CD4-positive, CD25-positive, alpha-beta regulatory T cell (primary cell): ENCODE results near the gene TMEM74B. TPM values are rescaled to one million over a fixed set of nuclear protein-coding genes. Genes with fewer than 3 reads are reported as not detected.

ENCODE experiments used
- ATAC-seq, 2 donors: fragments of 150-1000 bp; cut with Tn5 transposase; one replicate each; pipeline ENCODE4 v1.10.0; 2021; ENCODE audit warnings: low read depth in 2 of 2, moderate number of reproducible peaks in 2 of 2, moderate library complexity in 1 of 2
- DNase-seq, 3 donors: peaks; one replicate each; pipeline versions ENCODE4 v3.0.0 to v3.0.0-alpha.2; 2012 to 2022; ENCODE audit warnings: mixed read lengths in 1 of 3
- H3K27ac ChIP-seq: one replicate; pipeline ENCODE4 v1.7.0; 2013; ENCODE audit warnings: mild to moderate bottlenecking, low read length; ENCODE audit not compliant: insufficient read depth, poor library complexity, severe bottlenecking
- H3K27me3 ChIP-seq: one replicate; pipeline ENCODE4 v1.7.0; 2013; ENCODE audit warnings: low read length; ENCODE audit not compliant: control insufficient read depth, insufficient read depth
- H3K36me3 ChIP-seq: one replicate; pipeline ENCODE4 v1.7.0; 2013; ENCODE audit warnings: mild to moderate bottlenecking, low read length, moderate library complexity; ENCODE audit not compliant: control insufficient read depth, insufficient read depth
- H3K4me1 ChIP-seq: 2 replicates; pipeline ENCODE4 v1.7.0; 2013; ENCODE audit warnings: mild to moderate bottlenecking, low read length; ENCODE audit not compliant: insufficient read depth, control insufficient read depth, poor library complexity, severe bottlenecking
- H3K4me3 ChIP-seq: one replicate; pipeline ENCODE4 v1.7.0; 2013; ENCODE audit warnings: low read depth, mild to moderate bottlenecking, low read length, moderate library complexity
- H3K9me3 ChIP-seq, 2 experiments: 1 replicate in 1 of 2; 2 replicates in 1 of 2; pipeline ENCODE4 v1.7.0; 2013; ENCODE audit warnings: low read length in 2 of 2, mild to moderate bottlenecking in 1 of 2, moderate library complexity in 1 of 2; ENCODE audit not compliant: control insufficient read depth in 2 of 2
- H3K27ac Mint-ChIP-seq, 3 donors: one replicate each; pipeline ENCODE4 v1.8.0; 2020 to 2022; ENCODE audit warnings: mild to moderate bottlenecking in 3 of 3, mixed read lengths in 3 of 3, moderate library complexity in 2 of 3
- H3K27me3 Mint-ChIP-seq: one replicate; pipeline ENCODE4 v1.8.0; 2022; ENCODE audit warnings: mild to moderate bottlenecking, mixed read lengths
- H3K36me3 Mint-ChIP-seq: one replicate; pipeline ENCODE4 v1.8.0; 2020; ENCODE audit warnings: mixed read lengths
- H3K4me1 Mint-ChIP-seq, 4 donors: one replicate each; pipeline ENCODE4 v1.8.0; 2020 to 2022; ENCODE audit warnings: mixed read lengths in 4 of 4, mild to moderate bottlenecking in 1 of 4
- H3K4me3 Mint-ChIP-seq, 4 donors: one replicate each; pipeline ENCODE4 v1.8.0; 2020 to 2022; ENCODE audit warnings: mild to moderate bottlenecking in 4 of 4, mixed read lengths in 4 of 4, moderate library complexity in 3 of 4
- H3K9me3 Mint-ChIP-seq, 7 donors: one replicate each; pipeline ENCODE4 v1.8.0; 2020 to 2022; ENCODE audit warnings: mixed read lengths in 7 of 7, mild to moderate bottlenecking in 3 of 7, moderate library complexity in 2 of 7
- polyA plus RNA-seq, 4 donors: library from polyadenylated mRNA; unstranded; fragments of 300-500 nt; fragmentation: Illumina TruSeq; gene quantifications; one replicate each; pipeline ENCODE4 v1.2.3, GENCODE V29; 2021
- total RNA-seq: library from RNA; stranded (reverse); gene quantifications from one replicate; pipeline ENCODE4 v1.2.3, GENCODE V29; 2022

TMEM74B gene
- total and polyA plus RNA-seq, 5 donors from 2014 or later = not detected

- Mint-ChIP-seq H3K27ac (no peak overlapping the region), H3K9me3 (peaks cover 0 to 1% (median 0%) of the 10 kb centered on the region in 7 donors), H3K4me1 (no peaks in the 10 kb centered on the region), H3K36me3 (no peaks in the 10 kb centered on the region), H3K27me3 (peaks cover 6% of the 10 kb centered on the region), H3K4me3 (no peak overlapping the region)
- Histone ChIP-seq H3K4me1 (no peaks in the 10 kb centered on the region), H3K27me3 (peaks cover 3% of the 10 kb centered on the region), H3K27ac (no peak overlapping the region), H3K9me3 (no peaks in the 10 kb centered on the region), H3K4me3 (no peak overlapping the region), H3K36me3 (no peaks in the 10 kb centered on the region)
- ATAC-seq = no peak
- no peak for DNase-seq
Observed at GRCh38 chr20:1191299-1191698, 6.5 kb upstream of the TMEM74B start.

DNA sequence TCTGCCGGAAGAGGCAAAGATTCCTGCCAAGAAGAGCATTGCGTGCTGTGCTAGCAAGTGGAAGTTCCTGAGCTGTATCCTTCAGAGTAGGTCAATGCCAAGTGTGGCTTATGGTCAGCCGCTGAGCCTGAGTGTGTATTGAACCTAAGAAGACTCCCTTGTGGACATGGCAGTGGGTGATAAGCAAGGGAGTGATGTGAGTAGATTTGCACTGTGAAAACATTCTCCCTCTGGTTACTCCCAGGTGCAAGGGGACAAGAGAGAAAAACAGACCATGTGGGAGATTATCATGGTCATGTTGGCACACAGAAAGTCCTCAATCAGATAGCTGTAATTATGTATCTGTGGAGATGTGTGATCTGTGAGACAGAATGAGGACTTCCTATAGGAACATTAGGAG is 6.1 kb upstream of the TMEM74B start:
- Histone ChIP-seq H3K9me3 (no peaks in the 10 kb centered on the region), H3K27ac (no peak overlapping the region), H3K27me3 (peaks cover 5% of the 10 kb centered on the region), H3K4me3 (no peak overlapping the region), H3K4me1 (no peaks in the 10 kb centered on the region), H3K36me3 (no peaks in the 10 kb centered on the region)
- H3K9me3 Mint-ChIP-seq = peaks cover 0 to 1% (median 0%) of the 10 kb centered on the region in 7 donors
- H3K36me3 Mint-ChIP-seq = no peaks in the 10 kb centered on the region
- peaks cover 11% of the 10 kb centered on the region for H3K27me3 Mint-ChIP-seq
- ATAC-seq (no peak), DNase-seq (no peak)
- no peak overlapping the region for H3K4me3 Mint-ChIP-seq
- H3K27ac Mint-ChIP-seq = no peak overlapping the region
- H3K4me1 Mint-ChIP-seq = peaks cover 0 to 4% (median under 1%) of the 10 kb centered on the region in 4 donors

- no peaks in the 10 kb centered on the region for H3K36me3 Mint-ChIP-seq
- no peak overlapping the region for H3K27ac Mint-ChIP-seq
- H3K4me3 Mint-ChIP-seq = peak overlapping the region in 2 of 4 donors; percentile 10
- H3K27me3 Mint-ChIP-seq = peaks cover 12% of the 10 kb centered on the region
- DNase-seq (no peak), ATAC-seq (no peak)
- no peaks in the 10 kb centered on the region for H3K9me3 Mint-ChIP-seq
- peaks cover 0 to 5% (median under 1%) of the 10 kb centered on the region in 4 donors for H3K4me1 Mint-ChIP-seq
- Histone ChIP-seq H3K4me3 (no peak overlapping the region), H3K9me3 (no peaks in the 10 kb centered on the region), H3K27ac (no peak overlapping the region), H3K36me3 (no peaks in the 10 kb centered on the region), H3K27me3 (peaks cover 5% of the 10 kb centered on the region), H3K4me1 (peaks cover 4% of the 10 kb centered on the region)
Observed at GRCh38 chr20:1189827-1190226, 5.0 kb upstream of the TMEM74B start.

DNA sequence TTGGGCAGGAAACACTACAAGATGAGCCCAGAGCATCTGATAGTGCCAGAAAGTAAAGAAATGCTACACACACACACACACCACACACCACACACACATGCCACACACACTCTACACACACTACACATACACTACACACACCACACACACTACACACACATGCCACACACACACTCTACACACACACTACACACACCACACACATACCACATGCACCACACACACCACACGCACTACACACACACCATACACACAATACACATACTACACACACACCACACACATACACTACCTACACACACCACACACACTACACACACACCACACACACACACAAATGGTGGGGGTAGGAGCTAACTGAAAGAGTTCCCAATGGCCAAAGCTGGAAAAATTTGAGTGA is 3.6 kb upstream of the TMEM74B start:
- H3K36me3 ChIP-seq = no peaks in the 10 kb centered on the region
- ATAC-seq = no peak
- no peaks in the 10 kb centered on the region for H3K36me3 Mint-ChIP-seq
- no peaks in the 10 kb centered on the region for H3K9me3 Mint-ChIP-seq
- no peak for DNase-seq
- H3K4me3 ChIP-seq = no peak overlapping the region
- no peak overlapping the region for H3K4me3 Mint-ChIP-seq
- H3K27ac Mint-ChIP-seq = no peak overlapping the region
- H3K27ac ChIP-seq = no peak overlapping the region
- H3K27me3 Mint-ChIP-seq = peaks cover 24% of the 10 kb centered on the region
- H3K9me3 ChIP-seq = no peaks in the 10 kb centered on the region
- H3K4me1 ChIP-seq = peaks cover 9% of the 10 kb centered on the region
- H3K27me3 ChIP-seq = peaks cover 13% of the 10 kb centered on the region
- peaks cover 0 to 13% (median 6%) of the 10 kb centered on the region in 4 donors for H3K4me1 Mint-ChIP-seq

GRCh38 chr20:1187605-1188171 is 2.9 kb upstream of the TMEM74B start:
- no peak overlapping the region for H3K4me3 Mint-ChIP-seq
- H3K9me3 Mint-ChIP-seq = no peaks in the 10 kb centered on the region
- Histone ChIP-seq H3K4me1 (peaks cover 9% of the 10 kb centered on the region), H3K9me3 (no peaks in the 10 kb centered on the region), H3K27ac (no peak overlapping the region), H3K36me3 (no peaks in the 10 kb centered on the region), H3K4me3 (no peak overlapping the region), H3K27me3 (peaks cover 13% of the 10 kb centered on the region)
- no peaks in the 10 kb centered on the region for H3K36me3 Mint-ChIP-seq
- peaks cover 0 to 15% (median 6%) of the 10 kb centered on the region in 4 donors for H3K4me1 Mint-ChIP-seq
- DNase-seq (no peak), ATAC-seq (no peak)
- H3K27ac Mint-ChIP-seq = no peak overlapping the region
- peaks cover 27% of the 10 kb centered on the region for H3K27me3 Mint-ChIP-seq

- Mint-ChIP-seq H3K4me1 (peaks cover 0 to 15% (median 8%) of the 10 kb centered on the region in 4 donors), H3K36me3 (no peaks in the 10 kb centered on the region), H3K4me3 (peak overlapping the region in 1 of 4 donors; percentile 64), H3K27me3 (peaks cover 37% of the 10 kb centered on the region), H3K27ac (no peak overlapping the region), H3K9me3 (no peaks in the 10 kb centered on the region)
- DNase-seq (no peak), ATAC-seq (no peak)
- Histone ChIP-seq H3K4me1 (peaks cover 9% of the 10 kb centered on the region), H3K27ac (no peak overlapping the region), H3K36me3 (no peaks in the 10 kb centered on the region), H3K27me3 (peaks cover 13% of the 10 kb centered on the region), H3K9me3 (no peaks in the 10 kb centered on the region), H3K4me3 (no peak overlapping the region)
Observed at GRCh38 chr20:1186367-1186991, 1.7 kb upstream of the TMEM74B start.

GRCh38 chr20:1185790-1186334 is 1.1 kb upstream of the TMEM74B start:
- DNase-seq (peak in 2 of 3 donors; percentile 20 to 59), ATAC-seq (peak; percentile 25 to 46)
- H3K27ac Mint-ChIP-seq = no peak overlapping the region
- H3K4me1 ChIP-seq = peaks cover 9% of the 10 kb centered on the region
- peaks cover 37% of the 10 kb centered on the region for H3K27me3 Mint-ChIP-seq
- no peak overlapping the region for H3K4me3 ChIP-seq
- H3K4me1 Mint-ChIP-seq = peaks cover 0 to 15% (median 8%) of the 10 kb centered on the region in 4 donors
- no peaks in the 10 kb centered on the region for H3K36me3 Mint-ChIP-seq
- H3K9me3 Mint-ChIP-seq = no peaks in the 10 kb centered on the region
- H3K36me3 ChIP-seq = no peaks in the 10 kb centered on the region
- H3K4me3 Mint-ChIP-seq = peak overlapping the region in 3 of 4 donors; percentile 16 to 72 (median 64)
- peaks cover 12% of the 10 kb centered on the region for H3K27me3 ChIP-seq
- no peaks in the 10 kb centered on the region for H3K9me3 ChIP-seq
- no peak overlapping the region for H3K27ac ChIP-seq
